ENCODE measurements around the gene ASCC3. TPM values are rescaled to one million over a fixed set of nuclear protein-coding genes. Genes with fewer than 3 reads are reported as not detected.
"Not testable (repeated sequence)": the region's sequence is repeated elsewhere in the genome, so short reads cannot be mapped to it uniquely, and the experiment has no call there.

ASCC3 gene
- total RNA-seq, 4 donors from 2014 or later = 21.2 to 41.4 (median 28.5) TPM

GRCh38 chr6:100892693-100893092 lies 11.6 kb upstream of the ASCC3 start:
- H3K4me3 ChIP-seq = no peak overlapping the region
- ATAC-seq = no peak
- no peaks in the 10 kb centered on the region for H3K9me3 ChIP-seq
- H3K4me1 ChIP-seq = no peaks in the 10 kb centered on the region
- TF ChIP-seq POLR2AphosphoS5 (IDR thresholded peaks at IDR 0.05) (no peak), CTCF (IDR thresholded peaks at IDR 0.05) (no peak), POLR2A (IDR thresholded peaks at IDR 0.05) (no peak), EP300 (IDR thresholded peaks at IDR 0.05) (no peak)
- H3K36me3 ChIP-seq = no peaks in the 10 kb centered on the region
- no peak overlapping the region for H3K27ac ChIP-seq
- WGBS, 2 donors (ENCODE audit: low coverage in 1 of 2) = 50 to 53% methylated on average over 1 to 2 of the region's 3 CpGs
- H3K27me3 ChIP-seq = no peaks in the 10 kb centered on the region

GRCh38 chr6:100892116-100892515 lies 11.0 kb upstream of the ASCC3 start:
- Histone ChIP-seq H3K9me3 (no peaks in the 10 kb centered on the region), H3K4me1 (no peaks in the 10 kb centered on the region), H3K27me3 (no peaks in the 10 kb centered on the region), H3K4me3 (no peak overlapping the region), H3K27ac (no peak overlapping the region), H3K36me3 (no peaks in the 10 kb centered on the region)
- TF ChIP-seq CTCF (IDR thresholded peaks at IDR 0.05) (no peak), POLR2AphosphoS5 (IDR thresholded peaks at IDR 0.05) (no peak), EP300 (IDR thresholded peaks at IDR 0.05) (no peak)
- ATAC-seq = no peak
- WGBS, 2 donors (ENCODE audit: low coverage in 1 of 2) = 67 to 69% methylated on average over 1 to 3 of the region's 3 CpGs

- H3K4me1 ChIP-seq = no peaks in the 10 kb centered on the region
- WGBS, 2 donors (ENCODE audit: low coverage in 1 of 2) = 71 to 74% methylated on average over 1 of the region's 1 CpG
- H3K9me3 ChIP-seq = no peaks in the 10 kb centered on the region
- H3K36me3 ChIP-seq = no peaks in the 10 kb centered on the region
- H3K27me3 ChIP-seq = no peaks in the 10 kb centered on the region
- H3K27ac ChIP-seq = no peak overlapping the region
- no peak overlapping the region for H3K4me3 ChIP-seq
- TF ChIP-seq POLR2A (IDR thresholded peaks at IDR 0.05) = no peak
- no peak for TF ChIP-seq POLR2AphosphoS5 (IDR thresholded peaks at IDR 0.05)
- TF ChIP-seq CTCF (IDR thresholded peaks at IDR 0.05) = no peak
- no peak for TF ChIP-seq EP300 (IDR thresholded peaks at IDR 0.05)
- no peak for ATAC-seq
These were observed 9.9 kb upstream of the ASCC3 start for GRCh38 chr6:100891079-100891478.

GRCh38 chr6:100890646-100891045 lies 9.5 kb upstream of the ASCC3 start:
- H3K4me1 ChIP-seq, H3K9me3 ChIP-seq, H3K4me3 ChIP-seq, H3K36me3 ChIP-seq, H3K27me3 ChIP-seq, H3K27ac ChIP-seq, ATAC-seq: not testable (repeated sequence)
- WGBS, 2 donors (ENCODE audit: low coverage in 1 of 2) = 57 to 67% methylated on average over 1 of the region's 1 CpG

- Histone ChIP-seq H3K4me3 (no peak overlapping the region), H3K4me1 (no peaks in the 10 kb centered on the region), H3K9me3 (no peaks in the 10 kb centered on the region), H3K36me3 (no peaks in the 10 kb centered on the region), H3K27me3 (no peaks in the 10 kb centered on the region), H3K27ac (no peak overlapping the region)
- ATAC-seq = no peak
- TF ChIP-seq POLR2AphosphoS5 (IDR thresholded peaks at IDR 0.05) = no peak
- TF ChIP-seq POLR2A (IDR thresholded peaks at IDR 0.05) = no peak
- no peak for TF ChIP-seq EP300 (IDR thresholded peaks at IDR 0.05)
- no peak for TF ChIP-seq CTCF (IDR thresholded peaks at IDR 0.05)
- 86 to 98% methylated on average over 7 to 8 of the region's 13 CpGs for WGBS, 2 donors (ENCODE audit: low coverage in 1 of 2)
These were observed 8.2 kb upstream of the ASCC3 start for GRCh38 chr6:100889351-100889750.

GRCh38 chr6:100886076-100886475 lies 4.9 kb upstream of the ASCC3 start:
- TF ChIP-seq EP300 (IDR thresholded peaks at IDR 0.05) (no peak), CTCF (IDR thresholded peaks at IDR 0.05) (no peak), POLR2A (IDR thresholded peaks at IDR 0.05) (no peak), POLR2AphosphoS5 (IDR thresholded peaks at IDR 0.05) (no peak)
- ATAC-seq = no peak
- H3K27ac ChIP-seq = no peak overlapping the region
- no peaks in the 10 kb centered on the region for H3K9me3 ChIP-seq
- peaks cover 0 to 9% (median 4%) of the 10 kb centered on the region in 3 donors for H3K4me1 ChIP-seq
- H3K27me3 ChIP-seq = no peaks in the 10 kb centered on the region
- H3K36me3 ChIP-seq = no peaks in the 10 kb centered on the region
- 40 to 50% methylated on average over 1 of the region's 1 CpG for WGBS, 2 donors (ENCODE audit: low coverage in 1 of 2)
- H3K4me3 ChIP-seq = no peak overlapping the region
